ENCODE results near the gene AOC1. TPM values are rescaled to one million over a fixed set of nuclear protein-coding genes. Genes with fewer than 3 reads are reported as not detected.

Gene AOC1
- total RNA-seq, 4 donors from 2014 or later = 0.69 TPM; not detected in 2

DNA sequence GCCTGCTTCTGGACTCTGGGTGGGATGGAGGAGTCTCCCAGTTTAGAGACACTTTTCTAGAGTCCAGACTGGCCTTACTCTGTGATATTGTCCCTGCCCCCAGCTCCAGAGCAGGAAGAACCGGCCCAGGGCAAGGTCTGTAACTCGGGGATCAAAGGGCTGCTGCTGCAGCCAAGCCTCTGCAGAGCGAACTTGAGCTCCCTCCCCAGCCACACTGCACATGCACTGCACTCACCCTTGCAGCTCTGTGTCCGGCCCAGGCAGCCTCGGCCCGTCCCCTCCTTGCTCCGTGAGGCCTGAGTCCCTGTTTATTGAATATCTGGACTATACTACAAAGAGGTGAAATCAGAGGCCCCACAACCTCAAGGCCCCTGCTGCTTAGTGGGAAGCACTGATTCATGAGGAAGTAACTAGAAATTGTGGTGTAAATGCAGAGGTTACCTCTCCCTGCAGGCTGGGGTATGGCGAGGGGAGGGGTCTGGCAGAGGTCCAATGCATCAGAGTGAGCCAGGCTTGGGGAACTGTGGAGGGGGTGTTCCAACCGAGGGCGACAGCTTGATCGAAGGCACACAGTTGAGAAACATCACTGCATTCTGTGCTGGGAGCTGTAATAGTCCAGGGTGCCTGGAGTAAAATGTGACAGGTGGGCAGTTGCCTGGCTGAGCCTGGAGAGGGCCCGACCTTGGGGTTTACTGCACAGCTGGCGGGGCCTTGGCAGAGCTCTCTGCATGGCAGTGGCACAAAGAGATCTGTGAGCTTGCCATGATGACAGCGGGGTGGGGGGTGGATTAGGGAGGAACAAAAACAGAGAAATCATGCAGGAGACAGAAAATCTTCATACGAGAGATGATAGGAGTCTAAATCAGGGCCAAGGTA is 49.1 kb downstream of the AOC1 start:
- Histone ChIP-seq H3K4me1 (peaks cover 0 to 45% (median 6%) of the 10 kb centered on the region in 3 donors), H3K36me3 (no peaks in the 10 kb centered on the region), H3K27me3 (peaks cover 26% of the 10 kb centered on the region), H3K9me3 (no peaks in the 10 kb centered on the region), H3K4me3 (no peak overlapping the region), H3K27ac (peak overlapping the region in 3 of 4 donors; percentile 12 to 62 (median 60))
- ATAC-seq = no peak
- WGBS, 2 donors (ENCODE audit: low coverage in 1 of 2) = 40 to 61% methylated on average over 1 to 9 of the region's 15 CpGs
- TF ChIP-seq, protein P1, sequence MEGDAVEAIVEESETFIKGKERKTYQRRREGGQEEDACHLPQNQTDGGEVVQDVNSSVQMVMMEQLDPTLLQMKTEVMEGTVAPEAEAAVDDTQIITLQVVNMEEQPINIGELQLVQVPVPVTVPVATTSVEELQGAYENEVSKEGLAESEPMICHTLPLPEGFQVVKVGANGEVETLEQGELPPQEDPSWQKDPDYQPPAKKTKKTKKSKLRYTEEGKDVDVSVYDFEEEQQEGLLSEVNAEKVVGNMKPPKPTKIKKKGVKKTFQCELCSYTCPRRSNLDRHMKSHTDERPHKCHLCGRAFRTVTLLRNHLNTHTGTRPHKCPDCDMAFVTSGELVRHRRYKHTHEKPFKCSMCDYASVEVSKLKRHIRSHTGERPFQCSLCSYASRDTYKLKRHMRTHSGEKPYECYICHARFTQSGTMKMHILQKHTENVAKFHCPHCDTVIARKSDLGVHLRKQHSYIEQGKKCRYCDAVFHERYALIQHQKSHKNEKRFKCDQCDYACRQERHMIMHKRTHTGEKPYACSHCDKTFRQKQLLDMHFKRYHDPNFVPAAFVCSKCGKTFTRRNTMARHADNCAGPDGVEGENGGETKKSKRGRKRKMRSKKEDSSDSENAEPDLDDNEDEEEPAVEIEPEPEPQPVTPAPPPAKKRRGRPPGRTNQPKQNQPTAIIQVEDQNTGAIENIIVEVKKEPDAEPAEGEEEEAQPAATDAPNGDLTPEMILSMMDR (IDR thresholded peaks at IDR 0.05) = no peak
- TF ChIP-seq POLR2A (IDR thresholded peaks at IDR 0.05) (no peak), EP300 (IDR thresholded peaks at IDR 0.05) (no peak), POLR2AphosphoS5 (IDR thresholded peaks at IDR 0.05) (no peak)

DNA sequence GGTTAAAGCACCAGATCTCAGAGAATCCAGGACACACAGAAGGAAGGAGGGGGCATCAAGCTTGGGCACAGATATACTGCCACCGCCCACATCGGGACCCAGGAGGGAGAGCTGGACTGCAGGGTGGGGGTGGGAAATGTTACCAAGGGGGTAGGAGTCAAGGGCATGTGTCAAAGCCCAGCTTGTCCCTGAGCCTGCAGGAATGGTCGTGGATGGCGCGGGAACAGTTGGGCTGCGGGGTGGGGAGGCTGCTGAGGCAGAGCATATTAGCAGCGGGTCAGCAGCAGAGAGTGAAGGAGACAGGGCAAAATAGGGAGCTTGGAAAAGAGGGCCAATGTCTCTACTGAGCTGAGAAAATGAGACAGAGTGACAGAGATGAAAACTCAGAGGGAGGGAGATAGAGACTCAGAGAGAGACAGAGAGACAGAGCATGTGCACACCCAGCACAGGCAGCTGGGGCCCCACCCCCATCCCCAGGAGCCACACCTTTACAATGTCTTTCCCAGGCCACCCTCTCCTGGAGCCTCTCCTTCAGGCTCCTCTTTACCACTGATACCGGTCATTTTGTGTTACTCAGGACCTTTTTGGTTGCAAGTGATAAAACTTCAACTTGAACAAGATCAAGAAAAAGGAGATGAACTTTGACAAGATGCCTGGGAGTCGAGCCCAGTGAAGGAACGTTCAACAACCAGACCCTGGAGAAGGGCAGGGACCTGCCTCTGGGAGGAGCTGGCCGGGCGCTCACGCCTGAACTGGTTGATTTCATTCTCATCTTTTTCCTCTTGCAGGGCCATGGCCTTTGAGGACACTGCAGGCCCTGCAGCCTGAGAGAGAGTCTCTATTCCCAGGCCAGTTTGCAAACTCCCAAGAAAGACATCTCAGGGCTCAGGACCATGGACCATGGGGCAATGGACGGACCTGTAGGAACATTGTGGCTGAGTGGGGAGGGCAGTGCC is 50.0 kb downstream of the AOC1 start:
- WGBS, 2 donors (ENCODE audit: low coverage in 1 of 2) = 71 to 82% methylated on average over 5 to 11 of the region's 14 CpGs

DNA sequence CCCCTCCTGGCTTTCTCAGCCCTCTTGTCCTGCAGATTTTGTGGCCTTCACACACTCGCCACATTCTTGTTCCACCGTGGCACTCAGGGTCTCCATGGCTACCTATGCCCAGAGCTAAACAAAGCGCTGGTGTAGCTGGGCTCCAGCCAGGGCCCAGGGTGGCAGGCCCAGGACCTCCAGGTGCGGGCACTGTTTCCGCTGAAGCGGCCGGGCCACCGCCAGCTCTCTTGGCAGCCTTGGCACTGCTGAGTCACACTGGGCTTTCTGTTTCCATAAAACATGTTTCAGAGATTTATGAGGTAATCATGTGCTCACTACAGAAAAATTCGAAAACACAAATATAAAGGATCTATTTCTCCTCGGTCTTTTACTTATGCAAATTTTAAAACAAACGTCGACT is 51.3 kb downstream of the AOC1 start:
- peak overlapping the region; percentile 16 to 63 (median 61) for H3K27ac ChIP-seq
- 31 to 32% methylated on average over 4 to 9 of the region's 12 CpGs for WGBS, 2 donors (ENCODE audit: low coverage in 1 of 2)
- H3K9me3 ChIP-seq = no peaks in the 10 kb centered on the region
- H3K4me1 ChIP-seq = peaks cover 0 to 40% (median 6%) of the 10 kb centered on the region in 3 donors
- H3K27me3 ChIP-seq = peaks cover 6% of the 10 kb centered on the region
- H3K36me3 ChIP-seq = no peaks in the 10 kb centered on the region
- no peak overlapping the region for H3K4me3 ChIP-seq
- TF ChIP-seq POLR2AphosphoS5 (IDR thresholded peaks at IDR 0.05) (peak; percentile 57), EP300 (IDR thresholded peaks at IDR 0.05) (no peak)
- peak; percentile 80 for ATAC-seq

More for the DNA sequence above, 50.0 kb downstream of the AOC1 start:
- H3K36me3 ChIP-seq = no peaks in the 10 kb centered on the region
- H3K27me3 ChIP-seq = peaks cover 17% of the 10 kb centered on the region
- no peak overlapping the region for H3K4me3 ChIP-seq
- H3K4me1 ChIP-seq = peaks cover 0 to 45% (median 6%) of the 10 kb centered on the region in 3 donors
- ATAC-seq = no peak
- H3K9me3 ChIP-seq = no peaks in the 10 kb centered on the region
- TF ChIP-seq POLR2A (IDR thresholded peaks at IDR 0.05) (no peak), EP300 (IDR thresholded peaks at IDR 0.05) (no peak), POLR2AphosphoS5 (IDR thresholded peaks at IDR 0.05) (no peak)
- TF ChIP-seq, protein P1 (IDR thresholded peaks at IDR 0.05) = no peak
- peak overlapping the region in 3 of 4 donors; percentile 39 to 62 (median 60) for H3K27ac ChIP-seq

DNA sequence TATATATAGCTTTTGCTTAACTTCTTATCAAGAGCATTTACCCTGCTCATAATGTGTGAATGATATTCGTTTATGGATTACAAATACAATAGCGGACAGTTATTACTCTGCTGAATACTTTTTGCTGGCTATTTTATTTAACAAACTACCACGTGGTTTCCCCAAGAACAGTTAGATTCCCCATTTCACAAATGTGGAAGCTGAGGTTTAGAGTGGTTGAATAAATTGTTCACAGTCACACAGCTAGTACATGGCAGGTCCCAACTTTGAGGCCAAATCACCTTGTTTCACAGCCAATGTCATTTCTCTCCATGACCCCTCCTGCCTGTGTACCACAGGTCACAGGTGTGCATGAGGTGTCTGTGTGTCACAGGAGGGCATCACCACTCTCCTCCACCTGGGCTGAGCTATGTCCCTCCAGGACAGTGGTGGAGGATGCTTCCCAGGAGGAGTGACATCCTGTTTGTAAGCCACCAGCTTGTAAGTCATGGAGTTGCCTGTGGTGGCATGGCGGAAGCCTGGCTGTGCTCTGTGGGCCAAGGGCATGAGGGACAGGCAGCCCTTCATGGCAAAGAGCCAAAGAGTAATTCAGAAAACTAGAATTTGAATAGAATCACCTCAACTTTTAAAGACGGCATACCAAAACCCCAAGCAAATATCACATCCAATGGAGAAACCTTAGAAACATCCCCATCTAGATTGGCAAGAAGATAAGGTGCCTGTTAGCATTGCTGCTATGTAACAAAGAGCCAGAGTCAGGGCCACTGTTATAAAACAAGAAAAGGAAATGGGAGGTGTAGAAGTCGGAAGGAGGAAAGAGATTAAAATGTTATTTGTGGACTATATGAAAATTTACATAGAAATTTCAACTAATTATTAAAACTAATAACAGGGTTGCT is 51.9 kb downstream of the AOC1 start:
- no peak for ATAC-seq
- 13 to 54% methylated on average over 3 to 6 of the region's 6 CpGs for WGBS, 2 donors (ENCODE audit: low coverage in 1 of 2)
- no peak for TF ChIP-seq POLR2A (IDR thresholded peaks at IDR 0.05)
- TF ChIP-seq EP300 (IDR thresholded peaks at IDR 0.05) = no peak
- TF ChIP-seq, protein P1 (IDR thresholded peaks at IDR 0.05) = no peak
- TF ChIP-seq POLR2AphosphoS5 (IDR thresholded peaks at IDR 0.05) = no peak

More for the DNA sequence above, 51.9 kb downstream of the AOC1 start:
- H3K27ac ChIP-seq = peak overlapping the region; percentile 36 to 63 (median 61)
- peaks cover under 1% of the 10 kb centered on the region for H3K27me3 ChIP-seq
- H3K4me1 ChIP-seq = peaks cover 0 to 36% (median 6%) of the 10 kb centered on the region in 3 donors
- H3K4me3 ChIP-seq = no peak overlapping the region
- no peaks in the 10 kb centered on the region for H3K9me3 ChIP-seq
- no peaks in the 10 kb centered on the region for H3K36me3 ChIP-seq

Measured in gastroesophageal sphincter (tissue), 4 donors.